Adrenal gland (tissue), 12 donors: ENCODE measurements around the gene NEO1. TPM values are rescaled to one million over a fixed set of nuclear protein-coding genes. Genes with fewer than 3 reads are reported as not detected.

Experiments
- DNase-seq, 7 donors: peaks; one replicate each; pipeline ENCODE4 v3.0.0-alpha.2; 2019 to 2020
- H3K27ac ChIP-seq, 5 donors: fragments of 200-600 bp; sonication (generic) in 4 of 5; 1 replicate in 3 of 5; 2 replicates in 2 of 5; pipeline versions ENCODE4 v1.5.1 to v1.8.0; 2016 to 2020; ENCODE audit warnings: mild to moderate bottlenecking in 1 of 5
- H3K27me3 ChIP-seq: fragments of 200-600 bp; 2 replicates; pipeline ENCODE4 v1.8.0; 2021
- H3K36me3 ChIP-seq, 2 donors: fragments of 200-600 bp; replicated peaks in 1 of 2; 1 replicate in 1 of 2; 2 replicates in 1 of 2; pipeline versions ENCODE4 v1.5.1 to v1.8.0; 2018 to 2022
- H3K4me1 ChIP-seq, 2 donors: fragments of 200-600 bp; replicated peaks in 1 of 2; 1 replicate in 1 of 2; 2 replicates in 1 of 2; pipeline versions ENCODE4 v1.5.1 to v1.8.0; 2018 to 2021
- H3K4me3 ChIP-seq, 4 donors: fragments of 200-600 bp; sonication (generic) in 3 of 4; one replicate each; pipeline ENCODE4 v1.5.1; 2016 to 2018
- H3K9me3 ChIP-seq, 3 donors: fragments of 200-600 bp; sonication (generic) in 1 of 3; replicated peaks in 1 of 3; 1 replicate in 2 of 3; 2 replicates in 1 of 3; pipeline versions ENCODE4 v1.5.1 to v1.8.0; 2016 to 2021
- POLR2A ChIP-seq, 2 donors: fragments of 450-650 bp; IDR thresholded peaks; one replicate each; pipeline ENCODE4 v1.6.1; 2017; ENCODE audit warnings: antibody characterized with exemption in 2 of 2, mild to moderate bottlenecking in 2 of 2, moderate library complexity in 1 of 2
- WGBS, 4 donors: extraction: QIAGEN DNeasy Blood & Tissue Kit in 2 of 4; methylation state at CpG; one replicate each; pipeline versions ENCODE4 v1.1.5 to v1.1.7; 2013 to 2017; 5-methylcytosine and 5-hydroxymethylcytosine counted together
- intact Hi-C, 2 donors: fragments of 100-400 bp; cut with DNase I; formaldehyde crosslinking; loops; one replicate each; pipeline versions ENCODE4 v1.14.1 to v1.15.0; 2022 to 2023
- polyA plus RNA-seq, 3 donors: library from polyadenylated mRNA; stranded (reverse); fragments of 200-250 nt in 2 of 3; fragments of 350-450 nt in 1 of 3; fragmentation: Illumina TruSeq in 1 of 3; extraction: RNeasy Lipid Tissue Mini Kit (QIAGEN cat#74804) in 1 of 3; gene quantifications; one replicate each; pipeline ENCODE4 v1.2.3, GENCODE V29; 2013 to 2014
- total RNA-seq, 9 donors: library from RNA; depleted of rRNA in 4 of 9; stranded (reverse); fragments of >200 nt in 4 of 9; fragments of 120-200 nt in 1 of 9; fragmentation: NEBNext Ultra II Directional in 1 of 9; extraction: Animal tissue kit (Norgen Biotek cat#: 25700) in 1 of 9; gene quantifications; one replicate each; pipeline versions ENCODE4 v1.1.0 to v1.2.4, GENCODE V29; 2013 to 2023
- TF ChIP-seq, protein P1 (sequence below), 6 experiments: fragments of 450-650 bp in 4 of 6; fragments of 200-600 bp in 2 of 6; sonication (generic) in 1 of 6; IDR thresholded peaks; 1 replicate in 5 of 6; 2 replicates in 1 of 6; pipeline versions ENCODE4 v1.5.1 to v1.8.0; 2016 to 2021; ENCODE audit warnings: antibody characterized with exemption in 6 of 6, mild to moderate bottlenecking in 2 of 6, moderate library complexity in 1 of 6
- donor health status: healthy with polysubstance abuse.
- donor health status: Bipolar disorder and iron deficiency.
- donor health status: DM: yes; HTN: yes; CAD: no.
- donor health status: DM: no; HTN: no; CAD: no.
- donor health status: DM: no; HTN: no; CAD: no.
- donor health status: DM: yes; HTN: yes; CAD: no.

The NEO1 gene
- total and polyA plus RNA-seq, 12 donors = 5.7 to 28.6 (median 17.1) TPM

DNA sequence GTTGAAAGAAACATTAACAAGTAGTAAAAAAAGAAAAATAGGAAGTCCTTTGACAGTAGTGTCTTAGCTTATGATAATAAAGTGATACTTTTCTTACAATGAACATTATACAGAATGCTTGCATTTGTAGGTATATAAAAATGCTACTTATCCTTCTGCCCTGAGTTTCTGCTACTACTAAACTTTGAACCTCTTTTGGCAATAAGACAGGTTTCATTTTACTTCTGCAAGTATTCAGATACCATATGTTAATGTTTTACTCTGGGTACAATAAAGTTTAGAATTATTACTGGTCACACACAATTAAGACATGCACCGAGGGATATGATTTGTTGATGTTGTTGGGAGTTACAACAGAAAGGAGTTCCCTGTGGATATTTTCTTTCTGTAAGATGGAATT, 57.9 kb downstream of the NEO1 start:
- TF ChIP-seq, protein P1, sequence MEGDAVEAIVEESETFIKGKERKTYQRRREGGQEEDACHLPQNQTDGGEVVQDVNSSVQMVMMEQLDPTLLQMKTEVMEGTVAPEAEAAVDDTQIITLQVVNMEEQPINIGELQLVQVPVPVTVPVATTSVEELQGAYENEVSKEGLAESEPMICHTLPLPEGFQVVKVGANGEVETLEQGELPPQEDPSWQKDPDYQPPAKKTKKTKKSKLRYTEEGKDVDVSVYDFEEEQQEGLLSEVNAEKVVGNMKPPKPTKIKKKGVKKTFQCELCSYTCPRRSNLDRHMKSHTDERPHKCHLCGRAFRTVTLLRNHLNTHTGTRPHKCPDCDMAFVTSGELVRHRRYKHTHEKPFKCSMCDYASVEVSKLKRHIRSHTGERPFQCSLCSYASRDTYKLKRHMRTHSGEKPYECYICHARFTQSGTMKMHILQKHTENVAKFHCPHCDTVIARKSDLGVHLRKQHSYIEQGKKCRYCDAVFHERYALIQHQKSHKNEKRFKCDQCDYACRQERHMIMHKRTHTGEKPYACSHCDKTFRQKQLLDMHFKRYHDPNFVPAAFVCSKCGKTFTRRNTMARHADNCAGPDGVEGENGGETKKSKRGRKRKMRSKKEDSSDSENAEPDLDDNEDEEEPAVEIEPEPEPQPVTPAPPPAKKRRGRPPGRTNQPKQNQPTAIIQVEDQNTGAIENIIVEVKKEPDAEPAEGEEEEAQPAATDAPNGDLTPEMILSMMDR (IDR thresholded peaks at IDR 0.05) = no peak
- TF ChIP-seq POLR2A (IDR thresholded peaks at IDR 0.05) = no peak
- intact Hi-C loops = no loop called here
- Histone ChIP-seq H3K36me3 (no peaks in the 10 kb centered on the region), H3K9me3 (no peaks in the 10 kb centered on the region), H3K27me3 (no peaks in the 10 kb centered on the region), H3K4me3 (no peak overlapping the region), H3K4me1 (no peaks in the 10 kb centered on the region), H3K27ac (no peak overlapping the region)
- 85 to 92% (median 88%) methylated on average over 1 of the region's 1 CpG for WGBS, 4 donors
- DNase-seq = no peak

DNA sequence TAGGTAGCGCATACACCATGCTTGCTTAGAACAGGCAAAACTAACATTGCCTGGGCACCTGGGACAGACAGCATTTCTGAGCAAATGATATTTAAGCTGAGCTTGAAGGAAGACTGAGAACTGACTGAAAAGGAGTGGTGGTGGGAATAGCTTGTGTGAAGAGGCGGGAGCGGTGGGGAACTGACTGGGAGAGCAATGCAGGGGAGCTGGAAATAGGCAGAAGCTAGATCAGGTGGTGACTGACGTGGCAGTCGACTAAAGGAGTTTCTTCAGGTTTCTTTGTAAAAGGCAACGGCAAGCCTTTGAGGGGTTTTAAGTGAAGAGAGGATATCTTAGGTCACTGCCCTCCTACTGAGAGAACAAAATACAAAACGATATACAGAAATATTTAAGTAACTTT, 61.8 kb downstream of the NEO1 start:
- Histone ChIP-seq H3K9me3 (no peaks in the 10 kb centered on the region), H3K4me3 (no peak overlapping the region), H3K4me1 (no peaks in the 10 kb centered on the region), H3K36me3 (no peaks in the 10 kb centered on the region), H3K27ac (no peak overlapping the region), H3K27me3 (no peaks in the 10 kb centered on the region)
- intact Hi-C loops = no loop called here
- TF ChIP-seq, protein P1 (IDR thresholded peaks at IDR 0.05) = no peak
- TF ChIP-seq POLR2A (IDR thresholded peaks at IDR 0.05) = no peak
- DNase-seq = no peak
- WGBS, 4 donors = 87 to 90% (median 88%) methylated on average over 7 of the region's 7 CpGs

DNA sequence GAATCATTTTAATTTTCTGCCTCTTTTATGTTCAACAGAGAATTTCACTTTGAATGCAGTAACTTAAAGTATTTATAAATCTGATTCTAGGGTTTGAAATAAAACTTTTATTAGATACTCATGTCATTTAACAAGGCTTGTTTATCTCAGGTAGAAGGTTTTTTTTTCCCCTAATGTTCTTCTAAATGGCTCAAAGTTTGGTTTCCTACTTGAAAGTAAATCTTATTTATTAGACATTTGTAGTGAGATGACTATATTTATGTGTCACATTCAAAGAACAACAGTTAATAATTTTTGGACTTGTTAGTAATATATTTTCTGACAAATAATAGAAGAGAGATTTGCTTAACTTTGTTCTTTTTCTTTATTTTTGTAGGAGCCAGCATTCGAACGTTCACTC, 63.9 kb downstream of the NEO1 start:
- TF ChIP-seq POLR2A (IDR thresholded peaks at IDR 0.05) = no peak
- TF ChIP-seq, protein P1 (IDR thresholded peaks at IDR 0.05) = no peak
- H3K36me3 ChIP-seq = no peaks in the 10 kb centered on the region
- H3K27ac ChIP-seq = no peak overlapping the region
- H3K27me3 ChIP-seq = no peaks in the 10 kb centered on the region
- WGBS, 4 donors = 87 to 92% (median 89%) methylated on average over 2 of the region's 2 CpGs
- no peaks in the 10 kb centered on the region for H3K9me3 ChIP-seq
- H3K4me1 ChIP-seq = no peaks in the 10 kb centered on the region
- no peak for DNase-seq
- no peak overlapping the region for H3K4me3 ChIP-seq
- intact Hi-C loops = no loop called here

DNA sequence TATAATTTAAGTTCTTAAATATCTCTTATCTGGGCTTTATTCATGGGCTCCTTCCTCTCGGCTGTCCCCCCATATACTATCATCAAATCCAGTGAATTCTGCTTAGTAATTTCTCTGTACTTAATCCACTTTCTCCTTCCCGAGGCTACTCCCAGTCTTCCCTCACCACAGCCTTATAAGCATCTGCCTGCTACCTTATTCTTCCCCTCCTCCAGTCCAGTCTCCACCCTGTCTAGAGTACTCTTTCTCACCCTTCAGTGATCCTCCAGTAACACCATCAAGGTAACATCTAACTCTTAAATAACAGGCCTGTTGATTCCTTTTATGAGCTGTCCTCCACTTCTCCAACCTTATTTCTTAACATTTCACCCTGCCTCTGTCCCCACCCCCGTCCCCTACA, 65.8 kb downstream of the NEO1 start:
- H3K4me1 ChIP-seq = no peaks in the 10 kb centered on the region

More for the DNA sequence above, 65.8 kb downstream of the NEO1 start:
- DNase-seq = no peak
- H3K27me3 ChIP-seq = no peaks in the 10 kb centered on the region
- H3K9me3 ChIP-seq = no peaks in the 10 kb centered on the region
- no peak overlapping the region for H3K27ac ChIP-seq
- TF ChIP-seq, protein P1 (IDR thresholded peaks at IDR 0.05) = no peak
- TF ChIP-seq POLR2A (IDR thresholded peaks at IDR 0.05) = no peak
- no peak overlapping the region for H3K4me3 ChIP-seq
- no peaks in the 10 kb centered on the region for H3K36me3 ChIP-seq
- intact Hi-C loops = no loop called here
- WGBS, 4 donors = 82 to 98% (median 85%) methylated on average over 3 of the region's 3 CpGs
